ENCODE results near the gene SHISA5.

DNA sequence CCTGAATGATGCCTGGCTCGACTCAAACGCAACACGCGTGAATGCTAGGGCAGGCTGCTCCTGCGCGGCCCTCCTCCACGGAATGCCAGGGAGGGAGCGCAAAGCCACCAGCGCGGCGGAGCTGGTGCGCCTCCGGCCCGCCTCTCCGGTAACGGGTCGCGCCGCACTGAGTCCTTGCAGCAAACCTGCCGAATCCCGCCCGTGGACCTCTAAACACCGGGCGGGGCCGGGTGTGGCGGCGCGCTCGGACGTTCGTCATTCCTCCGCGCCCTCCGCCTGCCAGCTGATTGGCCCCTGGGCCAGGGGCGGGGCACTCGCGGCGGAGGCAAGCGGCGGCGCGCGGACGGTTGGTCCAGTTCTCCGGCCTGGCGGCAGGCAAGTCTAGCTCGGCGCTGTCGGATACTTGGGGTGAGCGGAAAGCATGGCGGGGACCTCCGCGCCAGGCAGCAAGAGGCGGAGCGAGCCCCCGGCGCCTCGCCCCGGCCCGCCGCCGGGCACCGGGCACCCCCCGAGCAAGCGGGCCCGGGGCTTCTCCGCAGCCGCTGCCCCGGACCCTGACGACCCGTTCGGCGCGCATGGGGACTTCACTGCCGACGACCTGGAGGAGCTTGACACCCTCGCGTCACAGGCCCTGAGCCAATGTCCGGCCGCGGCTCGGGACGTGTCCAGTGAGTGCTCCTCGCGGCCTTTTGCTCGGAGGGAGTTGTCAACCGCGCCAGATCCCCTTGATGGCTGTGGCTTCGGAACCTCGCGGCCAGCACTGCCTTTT, 57.4 kb downstream of the SHISA5 start, which contains the start of gene ATRIP:
- peak in 1 of 2 donors; percentile 80 for TF ChIP-seq POLR2A (IDR thresholded peaks at IDR 0.05)
- no peak for TF ChIP-seq CTCF (IDR thresholded peaks at IDR 0.05)
- no peak for TF ChIP-seq EP300 (IDR thresholded peaks at IDR 0.05)
- peak; percentile 82 to 89 (median 83) for TF ChIP-seq POLR2AphosphoS5 (IDR thresholded peaks at IDR 0.05)
